ENCODE measurements around the gene KIAA1671. TPM values are rescaled to one million over a fixed set of nuclear protein-coding genes. Genes with fewer than 3 reads are reported as not detected.
A peak's percentile ranks its signal among the peaks of the same experiment; 100 is the strongest.

The KIAA1671 gene
- total and polyA plus RNA-seq, 9 of the 15 experiments (the other 6 are each of a cell fraction or from before 2014, with no cell fraction given), result under 0.01 to 0.11 (median 0.02) TPM; not detected in 5

- TF ChIP-seq NKRF (IDR thresholded peaks at IDR 0.05; ENCODE audit: borderline replicate concordance), result no peak
- no peak for TF ChIP-seq SMAD3 (CRISPR knock-in tag; conservative IDR thresholded peaks at IDR 0.05)
- TF ChIP-seq ZC3H4 (CRISPR knock-in tag; IDR thresholded peaks at IDR 0.05; ENCODE audit: borderline replicate concordance), result no peak
- TF ChIP-seq JUN (IDR thresholded peaks at IDR 0.05; ENCODE audit: borderline replicate concordance, low read depth, low read length), result no peak
- no peak for TF ChIP-seq JUN (CRISPR knock-in tag; IDR thresholded peaks at IDR 0.05; ENCODE audit: borderline replicate concordance)
- no peak for TF ChIP-seq STAT5B (CRISPR knock-in tag; IDR thresholded peaks at IDR 0.05)
- no peak for TF ChIP-seq E4F1 (CRISPR knock-in tag; IDR thresholded peaks at IDR 0.05; ENCODE audit: borderline replicate concordance)
- no peak for TF ChIP-seq RFX5 (IDR thresholded peaks at IDR 0.05; ENCODE audit: low read depth, low read length)
- no peak for TF ChIP-seq KAT2B (IDR thresholded peaks at IDR 0.05; ENCODE audit: low read depth, low read length)
- TF ChIP-seq ZNF76 (CRISPR knock-in tag; IDR thresholded peaks at IDR 0.05; ENCODE audit: borderline replicate concordance), result no peak
- no peak for TF ChIP-seq THRB (CRISPR knock-in tag; conservative IDR thresholded peaks at IDR 0.05)
- no peak for TF ChIP-seq FUS (optimal IDR thresholded peaks at IDR 0.05; ENCODE audit: low read depth, low read length)
- TF ChIP-seq NFIX (CRISPR knock-in tag; IDR thresholded peaks at IDR 0.05; ENCODE audit: low read depth), result no peak
- peak; percentile 39 for TF ChIP-seq SMC3 (conservative IDR thresholded peaks at IDR 0.05; ENCODE audit: insufficient read depth, low read depth, low read length)
- no peak for TF ChIP-seq RB1 (IDR thresholded peaks at IDR 0.05; ENCODE audit: low read depth)
- no peak for TF ChIP-seq NFXL1 (CRISPR knock-in tag; IDR thresholded peaks at IDR 0.05)
- no peak for TF ChIP-seq SRSF3 (IDR thresholded peaks at IDR 0.05; ENCODE audit: insufficient read depth, low read length)
- peak in 2 of 3 experiments; percentile 11 to 79 for TF ChIP-seq YY1 (IDR thresholded peaks at IDR 0.05; ENCODE audit: borderline replicate concordance in 1 of 3, control insufficient read depth in 1 of 3, extremely low read depth in 1 of 3, insufficient read depth in 3 of 3, insufficient read length in 1 of 3, insufficient replicate concordance in 2 of 3, low read depth in 1 of 3, low read length in 2 of 3)
- TF ChIP-seq RAD21 (CRISPR knock-in tag; conservative IDR thresholded peaks at IDR 0.05 in 1 of 2, IDR thresholded peaks at IDR 0.05 in 1 of 2), result peak in 1 of 2 experiments; percentile 54; a peak in 2 of 4 replicates
These were observed 75.7 kb downstream of the KIAA1671 start (continued) for GRCh38 chr22:25027959-25028840.
